ENCODE measurements around the gene CLIC4. TPM values are rescaled to one million over a fixed set of nuclear protein-coding genes. Genes with fewer than 3 reads are reported as not detected.

Gene CLIC4
- total RNA-seq, 1 experiment from 2014 or later = 62.7 TPM

- H3K27ac Mint-ChIP-seq (ENCODE audit: unreplicated experiment) = no peak overlapping the region
Observed at GRCh38 chr1:24826510-24826909, 81.3 kb downstream of the CLIC4 start.

GRCh38 chr1:24827379-24828135, 82.3 kb downstream of the CLIC4 start:
- Mint-ChIP-seq H3K4me1 (ENCODE audit: low read depth, unreplicated experiment) (no peaks in the 10 kb centered on the region), H3K4me3 (ENCODE audit: low read depth, unreplicated experiment) (no peak overlapping the region), H3K27me3 (ENCODE audit: unreplicated experiment) (no peaks in the 10 kb centered on the region), H3K36me3 (ENCODE audit: insufficient read depth, unreplicated experiment) (no peaks in the 10 kb centered on the region), H3K27ac (ENCODE audit: unreplicated experiment) (no peak overlapping the region), H3K9me3 (ENCODE audit: low read depth, unreplicated experiment) (no peaks in the 10 kb centered on the region)
- no TSS peak for BruUV-seq (replicated peaks)
- CTCF ChIA-PET = interaction anchor here (0.7 to 1.7 kb wide), 2 partner anchors 25 to 139 kb away, joined by 4 read pairs; no protein-coding TSS in a partner anchor
- no peak for DNase-seq
- TF ChIP-seq CTCF (IDR thresholded peaks at IDR 0.05; ENCODE audit: unreplicated experiment) = no peak
- intact Hi-C loops (cut with micrococcal nuclease; ENCODE audit: unreplicated experiment) = no loop called here

More at GRCh38 chr1:24826510-24826909, 81.3 kb downstream of the CLIC4 start:
- DNase-seq = no peak
- H3K4me1 Mint-ChIP-seq (ENCODE audit: low read depth, unreplicated experiment) = no peaks in the 10 kb centered on the region
- no peak for TF ChIP-seq CTCF (IDR thresholded peaks at IDR 0.05; ENCODE audit: unreplicated experiment)
- no peaks in the 10 kb centered on the region for H3K9me3 Mint-ChIP-seq (ENCODE audit: low read depth, unreplicated experiment)
- intact Hi-C loops (cut with micrococcal nuclease; ENCODE audit: unreplicated experiment) = no loop called here
- H3K36me3 Mint-ChIP-seq (ENCODE audit: insufficient read depth, unreplicated experiment) = no peaks in the 10 kb centered on the region
- no TSS peak for BruUV-seq (replicated peaks)
- no peaks in the 10 kb centered on the region for H3K27me3 Mint-ChIP-seq (ENCODE audit: unreplicated experiment)
- H3K4me3 Mint-ChIP-seq (ENCODE audit: low read depth, unreplicated experiment) = no peak overlapping the region
- CTCF ChIA-PET = interaction anchor here (1.3 kb wide), 1 partner anchor 8 kb away, joined by 3 read pairs; no protein-coding TSS in a partner anchor

GRCh38 chr1:24828183-24828886, 83.1 kb downstream of the CLIC4 start:
- Mint-ChIP-seq H3K4me3 (ENCODE audit: low read depth, unreplicated experiment) (no peak overlapping the region), H3K27me3 (ENCODE audit: unreplicated experiment) (no peaks in the 10 kb centered on the region), H3K9me3 (ENCODE audit: low read depth, unreplicated experiment) (no peaks in the 10 kb centered on the region), H3K4me1 (ENCODE audit: low read depth, unreplicated experiment) (no peaks in the 10 kb centered on the region), H3K27ac (ENCODE audit: unreplicated experiment) (no peak overlapping the region), H3K36me3 (ENCODE audit: insufficient read depth, unreplicated experiment) (no peaks in the 10 kb centered on the region)
- CTCF ChIA-PET = interaction anchor here (1.7 kb wide), 1 partner anchor 139 kb away, joined by 4 read pairs; no protein-coding TSS in a partner anchor
- TF ChIP-seq CTCF (IDR thresholded peaks at IDR 0.05; ENCODE audit: unreplicated experiment) = no peak
- DNase-seq = no peak
- BruUV-seq (replicated peaks) = no TSS peak
- intact Hi-C loops (cut with micrococcal nuclease; ENCODE audit: unreplicated experiment) = no loop called here

GRCh38 chr1:24828887-24829192, 83.6 kb downstream of the CLIC4 start:
- Mint-ChIP-seq H3K9me3 (ENCODE audit: low read depth, unreplicated experiment) (no peaks in the 10 kb centered on the region), H3K4me1 (ENCODE audit: low read depth, unreplicated experiment) (no peaks in the 10 kb centered on the region), H3K36me3 (ENCODE audit: insufficient read depth, unreplicated experiment) (no peaks in the 10 kb centered on the region), H3K4me3 (ENCODE audit: low read depth, unreplicated experiment) (no peak overlapping the region), H3K27me3 (ENCODE audit: unreplicated experiment) (no peaks in the 10 kb centered on the region), H3K27ac (ENCODE audit: unreplicated experiment) (no peak overlapping the region)
- no peak for DNase-seq
- TF ChIP-seq CTCF (IDR thresholded peaks at IDR 0.05; ENCODE audit: unreplicated experiment) = no peak
- CTCF ChIA-PET = interaction anchor here (1.7 kb wide), 1 partner anchor 140 kb away, joined by 4 read pairs; no protein-coding TSS in a partner anchor
- intact Hi-C loops (cut with micrococcal nuclease; ENCODE audit: unreplicated experiment) = no loop called here
- BruUV-seq (replicated peaks) = no TSS peak

All from Calu3 (cell line).